ENCODE measurements around the gene PPM1D.

- TF ChIP-seq, protein P1, sequence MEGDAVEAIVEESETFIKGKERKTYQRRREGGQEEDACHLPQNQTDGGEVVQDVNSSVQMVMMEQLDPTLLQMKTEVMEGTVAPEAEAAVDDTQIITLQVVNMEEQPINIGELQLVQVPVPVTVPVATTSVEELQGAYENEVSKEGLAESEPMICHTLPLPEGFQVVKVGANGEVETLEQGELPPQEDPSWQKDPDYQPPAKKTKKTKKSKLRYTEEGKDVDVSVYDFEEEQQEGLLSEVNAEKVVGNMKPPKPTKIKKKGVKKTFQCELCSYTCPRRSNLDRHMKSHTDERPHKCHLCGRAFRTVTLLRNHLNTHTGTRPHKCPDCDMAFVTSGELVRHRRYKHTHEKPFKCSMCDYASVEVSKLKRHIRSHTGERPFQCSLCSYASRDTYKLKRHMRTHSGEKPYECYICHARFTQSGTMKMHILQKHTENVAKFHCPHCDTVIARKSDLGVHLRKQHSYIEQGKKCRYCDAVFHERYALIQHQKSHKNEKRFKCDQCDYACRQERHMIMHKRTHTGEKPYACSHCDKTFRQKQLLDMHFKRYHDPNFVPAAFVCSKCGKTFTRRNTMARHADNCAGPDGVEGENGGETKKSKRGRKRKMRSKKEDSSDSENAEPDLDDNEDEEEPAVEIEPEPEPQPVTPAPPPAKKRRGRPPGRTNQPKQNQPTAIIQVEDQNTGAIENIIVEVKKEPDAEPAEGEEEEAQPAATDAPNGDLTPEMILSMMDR (IDR thresholded peaks at IDR 0.05; ENCODE audit: insufficient read depth, low read length, poor library complexity, severe bottlenecking), result no peak
- TF ChIP-seq EZH2phosphoT487 (conservative IDR thresholded peaks at IDR 0.05; ENCODE audit: low read length), result no peak
Measured at GRCh38 chr17:60653569-60653968, 53.6 kb downstream of the PPM1D start.
